Kidney (tissue), 14 donors: ENCODE measurements around the gene SAP25. TPM values are rescaled to one million over a fixed set of nuclear protein-coding genes. Genes with fewer than 3 reads are reported as not detected.
A peak's percentile ranks its signal among the peaks of the same experiment; 100 is the strongest.
"Not testable (repeated sequence)": the region's sequence is repeated elsewhere in the genome, so short reads cannot be mapped to it uniquely, and the experiment has no call there.

Source experiments
- DNase-seq, 5 donors: peaks; one replicate each; pipeline ENCODE4 v3.0.0-alpha.2; 2013 to 2020
- FAIRE-seq: peaks from 2 replicates; lab custom pipeline; 2012; peaks lifted over from hg19 to GRCh38; lab: Jason Lieb, UNC
- H3K27ac ChIP-seq, 2 donors: one replicate each; pipeline ENCODE4 v1.7.0; 2013; ENCODE audit warnings: low read depth in 2 of 2, low read length in 2 of 2, inconsistent platforms in 1 of 2
- H3K27me3 ChIP-seq: one replicate; pipeline ENCODE4 v1.7.1; 2013; ENCODE audit warnings: low read length, inconsistent platforms; ENCODE audit not compliant: control insufficient read depth, insufficient read depth
- H3K36me3 ChIP-seq, 3 donors: one replicate each; pipeline versions ENCODE4 v1.7.0 to v1.7.1; 2013; ENCODE audit warnings: low read length in 3 of 3, control low read depth in 1 of 3, inconsistent platforms in 1 of 3; ENCODE audit not compliant: insufficient read depth in 3 of 3, control insufficient read depth in 2 of 3
- H3K4me1 ChIP-seq, 3 donors: one replicate each; pipeline versions ENCODE4 v1.7.0 to v1.7.1; 2013; ENCODE audit warnings: low read length in 3 of 3, inconsistent platforms in 1 of 3, low read depth in 1 of 3; ENCODE audit not compliant: control insufficient read depth in 2 of 3, insufficient read depth in 2 of 3
- H3K4me3 ChIP-seq, 3 donors: one replicate each; pipeline versions ENCODE4 v1.7.0 to v1.8.1; 2013; ENCODE audit warnings: low read length in 3 of 3, control low read depth in 1 of 3, inconsistent platforms in 1 of 3
- H3K9ac ChIP-seq, 3 donors: one replicate each; pipeline versions ENCODE4 v1.7.0 to v1.7.1; 2013; ENCODE audit warnings: low read length in 3 of 3, control low read depth in 1 of 3, inconsistent platforms in 1 of 3
- H3K9me3 ChIP-seq, 3 donors: one replicate each; pipeline versions ENCODE4 v1.7.0 to v1.7.1; 2013; ENCODE audit warnings: low read length in 3 of 3, control low read depth in 1 of 3, inconsistent platforms in 1 of 3; ENCODE audit not compliant: control insufficient read depth in 2 of 3, insufficient read depth in 1 of 3
- intact Hi-C: fragments of 100-400 bp; cut with DNase I; formaldehyde crosslinking; loops from one replicate; pipeline ENCODE4 v1.11.1; 2022
- polyA plus RNA-seq: library from polyadenylated mRNA; stranded (reverse); fragments of 350-450 nt; fragmentation: Illumina TruSeq; extraction: RNeasy Lipid Tissue Mini Kit (QIAGEN cat#74804); gene quantifications from one replicate; pipeline ENCODE4 v1.2.3, GENCODE V29; 2014; ENCODE audit warnings: low read depth, low replicate concordance; ENCODE audit not compliant: insufficient read depth
- total RNA-seq: library from RNA; stranded (reverse); fragmentation: NEBNext Ultra II Directional; extraction: Animal tissue kit (Norgen Biotek cat#: 25700); gene quantifications from one replicate; pipeline ENCODE4 v1.2.1, GENCODE V29; 2021
- TF ChIP-seq, protein P1 (sequence below): IDR thresholded peaks from 3 replicates; pipeline ENCODE4 v1.5.1; 2012; ENCODE audit warnings: mild to moderate bottlenecking, moderate library complexity, borderline replicate concordance; ENCODE audit not compliant: insufficient read depth; ENCODE audit errors: extremely low read depth
- donor health status: control.
- donor health status: control.
- donor health status: control.
- donor health status: control.
- donor health status: control.
- donor health status: DM: yes; HTN: yes; CAD: no.
- donor health status: Normal renal cell carcinoma (clear cell type).

The SAP25 gene
- total and polyA plus RNA-seq, 2 donors from 2014 or later, result 5.7 to 9.8 TPM

DNA sequence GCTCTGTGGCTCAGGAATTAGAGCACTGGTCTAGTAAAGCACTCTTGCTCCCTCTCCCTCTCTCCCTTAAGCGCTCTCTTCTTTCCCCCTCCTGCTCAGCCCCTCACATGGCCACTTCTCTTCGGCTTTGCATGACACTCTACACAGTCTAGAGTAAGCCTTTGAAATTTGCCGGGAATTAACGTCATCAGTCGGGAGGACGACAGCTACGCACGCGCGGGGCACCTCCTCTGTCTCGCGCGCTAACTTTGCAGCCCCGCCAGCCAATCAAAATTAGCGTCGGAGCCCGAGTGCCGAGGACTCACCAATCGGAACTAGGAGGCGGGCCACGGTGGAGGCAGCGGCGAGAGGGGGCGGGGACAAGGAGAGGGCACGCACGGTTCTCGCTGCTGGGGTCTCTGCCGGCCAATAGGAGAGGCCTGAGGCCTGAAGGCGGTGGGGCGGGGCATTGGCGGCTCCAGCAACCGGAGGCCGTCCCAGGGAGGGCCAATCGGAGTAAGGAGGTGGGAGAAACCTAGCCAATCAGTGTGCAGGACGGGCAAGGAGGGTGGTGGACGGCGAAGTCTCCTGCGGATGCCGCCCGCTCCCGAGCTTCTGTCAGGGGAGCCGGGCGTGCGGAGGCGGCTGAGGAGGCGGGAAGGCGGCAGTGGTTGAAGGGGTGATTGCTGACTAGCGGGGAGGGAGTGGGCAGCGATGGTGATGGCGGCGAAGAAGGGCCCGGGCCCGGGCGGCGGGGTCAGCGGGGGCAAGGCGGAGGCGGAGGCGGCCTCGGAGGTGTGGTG is 34.9 kb downstream of the SAP25 start, which contains the start of gene AGFG2:
Gene AGFG2, plus strand, starts transcription at position 550 of the 782 bp plus-strand sequence. Its CDS starts 144 bp downstream, at position 694.
- Histone ChIP-seq H3K4me1 (peaks cover 0 to 3% (median 2%) of the 10 kb centered on the region in 3 donors), H3K9me3 (no peaks in the 10 kb centered on the region), H3K9ac (peak within 1 kb of the TSS; percentile 24 to 53 (median 48)), H3K36me3 (no peaks in the 10 kb centered on the region), H3K27ac (peak within 1 kb of the TSS; percentile 76 to 77), H3K4me3 (peak within 1 kb of the TSS; percentile 48 to 73 (median 65)), H3K27me3 (no peaks in the 10 kb centered on the region)
- DNase-seq, result peak; percentile 100
- TF ChIP-seq, protein P1, sequence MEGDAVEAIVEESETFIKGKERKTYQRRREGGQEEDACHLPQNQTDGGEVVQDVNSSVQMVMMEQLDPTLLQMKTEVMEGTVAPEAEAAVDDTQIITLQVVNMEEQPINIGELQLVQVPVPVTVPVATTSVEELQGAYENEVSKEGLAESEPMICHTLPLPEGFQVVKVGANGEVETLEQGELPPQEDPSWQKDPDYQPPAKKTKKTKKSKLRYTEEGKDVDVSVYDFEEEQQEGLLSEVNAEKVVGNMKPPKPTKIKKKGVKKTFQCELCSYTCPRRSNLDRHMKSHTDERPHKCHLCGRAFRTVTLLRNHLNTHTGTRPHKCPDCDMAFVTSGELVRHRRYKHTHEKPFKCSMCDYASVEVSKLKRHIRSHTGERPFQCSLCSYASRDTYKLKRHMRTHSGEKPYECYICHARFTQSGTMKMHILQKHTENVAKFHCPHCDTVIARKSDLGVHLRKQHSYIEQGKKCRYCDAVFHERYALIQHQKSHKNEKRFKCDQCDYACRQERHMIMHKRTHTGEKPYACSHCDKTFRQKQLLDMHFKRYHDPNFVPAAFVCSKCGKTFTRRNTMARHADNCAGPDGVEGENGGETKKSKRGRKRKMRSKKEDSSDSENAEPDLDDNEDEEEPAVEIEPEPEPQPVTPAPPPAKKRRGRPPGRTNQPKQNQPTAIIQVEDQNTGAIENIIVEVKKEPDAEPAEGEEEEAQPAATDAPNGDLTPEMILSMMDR, result no peak
- peak; percentile 97 for FAIRE-seq
- intact Hi-C loops, result no loop called here

DNA sequence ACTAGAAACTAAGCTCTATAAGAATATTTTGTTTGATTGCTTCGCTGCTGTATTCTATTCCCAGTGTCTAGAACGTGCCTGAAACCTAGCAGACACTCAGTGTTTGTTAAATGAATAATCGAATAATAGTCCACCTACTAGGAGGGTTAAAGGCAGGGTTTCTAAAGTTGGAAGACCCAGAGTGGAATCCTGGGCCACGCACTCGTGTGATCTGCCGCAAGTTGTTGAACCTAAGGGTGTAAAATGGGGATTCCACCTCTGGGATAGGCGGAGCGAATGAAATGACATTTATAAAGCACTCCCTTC is 35.4 kb downstream of the SAP25 start:
- intact Hi-C loops, result no loop called here
- H3K27me3 ChIP-seq, result no peaks in the 10 kb centered on the region
- peaks cover 0 to 2% (median 0%) of the 10 kb centered on the region in 3 donors for H3K4me1 ChIP-seq
- no peaks in the 10 kb centered on the region for H3K36me3 ChIP-seq
- no peak for DNase-seq
- peak overlapping the region in 1 of 2 donors; percentile 51 for H3K27ac ChIP-seq
- TF ChIP-seq, protein P1, result no peak
- peak overlapping the region in 2 of 3 donors; percentile 48 to 56 for H3K4me3 ChIP-seq
- FAIRE-seq, result no peak
- no peaks in the 10 kb centered on the region for H3K9me3 ChIP-seq
- H3K9ac ChIP-seq, result peak overlapping the region in 2 of 3 donors; percentile 26 to 48

GRCh38 chr7:100536695-100537094 is 37.0 kb downstream of the SAP25 start:
- H3K9ac ChIP-seq, H3K9me3 ChIP-seq, DNase-seq, H3K4me3 ChIP-seq, H3K36me3 ChIP-seq, FAIRE-seq, H3K4me1 ChIP-seq, H3K27ac ChIP-seq, intact Hi-C loops, H3K27me3 ChIP-seq: not testable (repeated sequence)

DNA sequence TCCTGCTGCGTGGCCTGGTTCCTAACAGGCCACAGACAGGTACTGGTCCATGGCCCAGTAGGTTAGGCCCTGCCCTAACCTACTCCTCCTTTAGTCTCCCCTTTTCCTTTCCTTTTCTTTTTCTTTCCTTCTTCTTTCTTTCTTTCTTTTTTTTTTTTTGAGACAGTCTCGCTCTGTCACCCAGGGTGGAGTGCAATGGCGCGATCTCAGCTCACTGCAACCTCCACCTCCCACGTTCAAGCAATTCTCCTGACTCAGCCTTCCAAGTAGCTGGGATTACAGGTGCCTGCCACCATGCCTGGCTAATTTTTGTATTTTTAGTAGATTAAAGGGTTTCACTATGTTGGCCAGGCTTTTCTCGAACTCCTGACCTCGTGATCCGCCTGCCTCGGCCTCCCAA is 37.7 kb downstream of the SAP25 start:
- H3K4me3 ChIP-seq, H3K27ac ChIP-seq, FAIRE-seq, intact Hi-C loops, H3K27me3 ChIP-seq, H3K9ac ChIP-seq, H3K4me1 ChIP-seq, H3K9me3 ChIP-seq, DNase-seq, H3K36me3 ChIP-seq: not testable (repeated sequence)
